Naive B cell (primary cell): ENCODE measurements around the gene XAGE5. TPM values are rescaled to one million over a fixed set of nuclear protein-coding genes. Genes with fewer than 3 reads are reported as not detected.
"Not testable (repeated sequence)": the region's sequence is repeated elsewhere in the genome, so short reads cannot be mapped to it uniquely, and the experiment has no call there.

ENCODE experiments used
- ATAC-seq, 2 donors: fragments of 150-1000 bp; cut with Tn5 transposase; 2 replicates each; pipeline ENCODE4 v1.10.0; 2021; ENCODE audit warnings: low read depth in 2 of 2, mild to moderate bottlenecking in 2 of 2, moderate library complexity in 2 of 2
- DNase-seq: peaks from one replicate; pipeline ENCODE4 v3.0.0; 2022
- H3K27ac Mint-ChIP-seq, 6 donors: one replicate each; pipeline ENCODE4 v1.8.0; 2020 to 2022; ENCODE audit warnings: mild to moderate bottlenecking in 6 of 6, mixed read lengths in 6 of 6, moderate library complexity in 5 of 6, inconsistent platforms in 2 of 6
- H3K27me3 Mint-ChIP-seq, 3 donors: one replicate each; pipeline ENCODE4 v1.8.0; 2021 to 2022; ENCODE audit warnings: mixed read lengths in 3 of 3, mild to moderate bottlenecking in 1 of 3
- H3K36me3 Mint-ChIP-seq, 2 donors: one replicate each; pipeline ENCODE4 v1.8.0; 2020 to 2022; ENCODE audit warnings: mixed read lengths in 2 of 2, inconsistent platforms in 1 of 2, mild to moderate bottlenecking in 1 of 2
- H3K4me1 Mint-ChIP-seq, 3 donors: one replicate each; pipeline ENCODE4 v1.8.0; 2020 to 2022; ENCODE audit warnings: mixed read lengths in 3 of 3, inconsistent platforms in 1 of 3, mild to moderate bottlenecking in 1 of 3, moderate library complexity in 1 of 3
- H3K4me3 Mint-ChIP-seq, 8 donors: one replicate each; pipeline ENCODE4 v1.8.0; 2020 to 2022; ENCODE audit warnings: mild to moderate bottlenecking in 8 of 8, mixed read lengths in 8 of 8, moderate library complexity in 8 of 8, inconsistent platforms in 2 of 8
- H3K9me3 Mint-ChIP-seq, 7 donors: one replicate each; pipeline ENCODE4 v1.8.0; 2020 to 2022; ENCODE audit warnings: mixed read lengths in 7 of 7, mild to moderate bottlenecking in 5 of 7, inconsistent platforms in 2 of 7, moderate library complexity in 1 of 7
- polyA plus RNA-seq, 6 donors: library from polyadenylated mRNA; unstranded; fragments of 300-500 nt; fragmentation: Illumina TruSeq; gene quantifications; one replicate each; pipeline ENCODE4 v1.2.3, GENCODE V29; 2021; ENCODE audit warnings: low read depth in 6 of 6

The XAGE5 gene
- polyA plus RNA-seq: not detected

- H3K27me3 Mint-ChIP-seq: peaks cover 0 to 5% (median 5%) of the 10 kb centered on the region in 3 donors
- no peaks in the 10 kb centered on the region for H3K4me1 Mint-ChIP-seq
- no peaks in the 10 kb centered on the region for H3K36me3 Mint-ChIP-seq
- peaks cover 0 to 2% (median 0%) of the 10 kb centered on the region in 7 donors for H3K9me3 Mint-ChIP-seq
- H3K27ac Mint-ChIP-seq: no peak within 1 kb of the TSS
- DNase-seq (no peak), ATAC-seq (no peak)
- H3K4me3 Mint-ChIP-seq: peak within 1 kb of the TSS in 1 of 8 donors; percentile 42
Measured at GRCh38 chrX:52811065-52811625, at the start of gene XAGE5. XAGE5 (plus strand) TSS chrX:52811287; CDS start chrX:52812567, 1,280 bp downstream.

GRCh38 chrX:52765983-52766382 lies 45.1 kb upstream of the XAGE5 start:
- not testable (repeated sequence) for H3K27me3 Mint-ChIP-seq, DNase-seq, H3K4me3 Mint-ChIP-seq, H3K9me3 Mint-ChIP-seq, ATAC-seq, H3K36me3 Mint-ChIP-seq, H3K27ac Mint-ChIP-seq, H3K4me1 Mint-ChIP-seq

GRCh38 chrX:52773504-52773903 lies 37.6 kb upstream of the XAGE5 start:
- not testable (repeated sequence) for H3K27ac Mint-ChIP-seq, DNase-seq, H3K27me3 Mint-ChIP-seq, H3K4me1 Mint-ChIP-seq, ATAC-seq, H3K4me3 Mint-ChIP-seq, H3K9me3 Mint-ChIP-seq, H3K36me3 Mint-ChIP-seq

- H3K36me3 Mint-ChIP-seq, ATAC-seq, H3K4me1 Mint-ChIP-seq, DNase-seq, H3K4me3 Mint-ChIP-seq, H3K9me3 Mint-ChIP-seq: not testable (repeated sequence)
- Mint-ChIP-seq H3K27ac (peak within 1 kb of the TSS in 1 of 6 donors; percentile 31), H3K27me3 (peaks cover 11 to 33% (median 11%) of the 10 kb centered on the region in 3 donors)
Measured at GRCh38 chrX:52797327-52797726, 13.8 kb upstream of the XAGE5 start, which contains the start of gene SPANXN5. SPANXN5 (minus strand) TSS chrX:52797427; CDS start chrX:52797348, 79 bp downstream.

- not testable (repeated sequence) for H3K27ac Mint-ChIP-seq, H3K36me3 Mint-ChIP-seq, H3K4me1 Mint-ChIP-seq, ATAC-seq, H3K4me3 Mint-ChIP-seq, H3K9me3 Mint-ChIP-seq, DNase-seq
- peaks cover 4 to 18% (median 5%) of the 10 kb centered on the region in 3 donors for H3K27me3 Mint-ChIP-seq
Measured at GRCh38 chrX:52804876-52805275, 6.2 kb upstream of the XAGE5 start.

GRCh38 chrX:52819788-52820187 lies 8.7 kb downstream of the XAGE5 start:
- DNase-seq (no peak), ATAC-seq (no peak)
- H3K27ac Mint-ChIP-seq: no peak overlapping the region
- H3K4me3 Mint-ChIP-seq: no peak overlapping the region
- H3K9me3 Mint-ChIP-seq: no peaks in the 10 kb centered on the region
- H3K27me3 Mint-ChIP-seq: peaks cover 0 to 7% (median 0%) of the 10 kb centered on the region in 3 donors
- no peaks in the 10 kb centered on the region for H3K4me1 Mint-ChIP-seq
- no peaks in the 10 kb centered on the region for H3K36me3 Mint-ChIP-seq

GRCh38 chrX:52821079-52821760 lies 10.1 kb downstream of the XAGE5 start:
- no peaks in the 10 kb centered on the region for H3K4me1 Mint-ChIP-seq
- H3K27me3 Mint-ChIP-seq: peaks cover 0 to 3% (median 0%) of the 10 kb centered on the region in 3 donors
- no peak overlapping the region for H3K4me3 Mint-ChIP-seq
- H3K36me3 Mint-ChIP-seq: no peaks in the 10 kb centered on the region
- ATAC-seq: no peak
- H3K27ac Mint-ChIP-seq: no peak overlapping the region
- H3K9me3 Mint-ChIP-seq: no peaks in the 10 kb centered on the region
- DNase-seq: no peak

GRCh38 chrX:52824608-52825007 lies 13.5 kb downstream of the XAGE5 start:
- H3K4me3 Mint-ChIP-seq: no peak overlapping the region
- no peak for ATAC-seq
- DNase-seq: no peak
- peaks cover 0 to 4% (median 0%) of the 10 kb centered on the region in 7 donors for H3K9me3 Mint-ChIP-seq
- H3K4me1 Mint-ChIP-seq: no peaks in the 10 kb centered on the region
- H3K36me3 Mint-ChIP-seq: no peaks in the 10 kb centered on the region
- no peak overlapping the region for H3K27ac Mint-ChIP-seq
- H3K27me3 Mint-ChIP-seq: no peaks in the 10 kb centered on the region

- peaks cover 0 to 6% (median 0%) of the 10 kb centered on the region in 7 donors for H3K9me3 Mint-ChIP-seq
- DNase-seq: no peak
- H3K36me3 Mint-ChIP-seq: no peaks in the 10 kb centered on the region
- H3K27ac Mint-ChIP-seq: no peak overlapping the region
- no peaks in the 10 kb centered on the region for H3K27me3 Mint-ChIP-seq
- H3K4me3 Mint-ChIP-seq: no peak overlapping the region
- no peaks in the 10 kb centered on the region for H3K4me1 Mint-ChIP-seq
- ATAC-seq: no peak
Measured at GRCh38 chrX:52830551-52830950, 19.5 kb downstream of the XAGE5 start.

- H3K27me3 Mint-ChIP-seq: peaks cover 0 to 3% (median 0%) of the 10 kb centered on the region in 3 donors
- no peaks in the 10 kb centered on the region for H3K4me1 Mint-ChIP-seq
- H3K36me3 Mint-ChIP-seq: no peaks in the 10 kb centered on the region
- no peak for ATAC-seq
- no peak overlapping the region for H3K27ac Mint-ChIP-seq
- no peak for DNase-seq
- H3K4me3 Mint-ChIP-seq: no peak overlapping the region
- H3K9me3 Mint-ChIP-seq: peaks cover 0 to 7% (median 0%) of the 10 kb centered on the region in 7 donors
Measured at GRCh38 chrX:52839137-52839536, 28.1 kb downstream of the XAGE5 start.

- H3K27ac Mint-ChIP-seq, H3K4me1 Mint-ChIP-seq, H3K4me3 Mint-ChIP-seq, ATAC-seq, DNase-seq, H3K36me3 Mint-ChIP-seq: not testable (repeated sequence)
- Mint-ChIP-seq H3K9me3 (peaks cover 0 to 15% (median 5%) of the 10 kb centered on the region in 7 donors), H3K27me3 (peaks cover 16 to 25% (median 18%) of the 10 kb centered on the region in 3 donors)
Measured at GRCh38 chrX:52843619-52844018, 32.5 kb downstream of the XAGE5 start.

- Mint-ChIP-seq H3K4me3 (peak overlapping the region in 1 of 8 donors; percentile 20), H3K9me3 (peaks cover 0 to 9% (median 3%) of the 10 kb centered on the region in 7 donors)
Measured at GRCh38 chrX:52852110-52852860, 41.2 kb downstream of the XAGE5 start.

GRCh38 chrX:52856991-52857525 lies 46.0 kb downstream of the XAGE5 start:
- ATAC-seq, H3K9me3 Mint-ChIP-seq, H3K4me3 Mint-ChIP-seq, H3K27ac Mint-ChIP-seq, DNase-seq, H3K36me3 Mint-ChIP-seq: not testable (repeated sequence)
- peaks cover 0 to 11% (median 5%) of the 10 kb centered on the region in 3 donors for H3K4me1 Mint-ChIP-seq
- H3K27me3 Mint-ChIP-seq: peaks cover 4 to 26% (median 7%) of the 10 kb centered on the region in 3 donors

More at GRCh38 chrX:52852110-52852860, 41.2 kb downstream of the XAGE5 start:
- DNase-seq (no peak), ATAC-seq (no peak)
- peak overlapping the region in 1 of 6 donors; percentile 95 for H3K27ac Mint-ChIP-seq
- H3K27me3 Mint-ChIP-seq: peaks cover 8 to 40% (median 14%) of the 10 kb centered on the region in 3 donors
- peaks cover 0 to 12% (median 5%) of the 10 kb centered on the region in 3 donors for H3K4me1 Mint-ChIP-seq
- H3K36me3 Mint-ChIP-seq: no peaks in the 10 kb centered on the region
